HG03095 (cell line): ENCODE results near the gene FBXO8.
"Not testable (repeated sequence)": the region's sequence is repeated elsewhere in the genome, so short reads cannot be mapped to it uniquely, and the experiment has no call there.

Source experiments
- ATAC-seq: cut with Tn5 transposase; IDR thresholded peaks from one replicate; pipeline ENCODE4 v1.9.1; 2021; ENCODE audit warnings: moderate library complexity; ENCODE audit not compliant: unreplicated experiment

Gene FBXO8

GRCh38 chr4:174284487-174284886, 1.0 kb upstream of the FBXO8 start:
- no peak for ATAC-seq

GRCh38 chr4:174282836-174283506, 496 bp downstream of the FBXO8 start:
- ATAC-seq = peak; percentile 99

- no peak for ATAC-seq
Measured at GRCh38 chr4:174281901-174282300, 1.6 kb downstream of the FBXO8 start.

GRCh38 chr4:174281182-174281737, 2.2 kb downstream of the FBXO8 start:
- no peak for ATAC-seq

GRCh38 chr4:174279433-174280155, 3.9 kb downstream of the FBXO8 start:
- no peak for ATAC-seq

- ATAC-seq = no peak
Measured at GRCh38 chr4:174278467-174278866, 5.0 kb downstream of the FBXO8 start.

GRCh38 chr4:174277433-174277832, 6.0 kb downstream of the FBXO8 start:
- ATAC-seq = no peak

- ATAC-seq = no peak
Measured at GRCh38 chr4:174275101-174275500, 8.4 kb downstream of the FBXO8 start.

GRCh38 chr4:174274436-174274835, 9.0 kb downstream of the FBXO8 start:
- ATAC-seq = no peak

- ATAC-seq = no peak
Measured at GRCh38 chr4:174273930-174274329, 9.5 kb downstream of the FBXO8 start.

GRCh38 chr4:174266416-174266815, 17.1 kb downstream of the FBXO8 start:
- no peak for ATAC-seq

- ATAC-seq = no peak
Measured at GRCh38 chr4:174265916-174266315, 17.6 kb downstream of the FBXO8 start.

- ATAC-seq = no peak
Measured at GRCh38 chr4:174263445-174263736, 20.1 kb downstream of the FBXO8 start.

GRCh38 chr4:174262624-174263444, 20.6 kb downstream of the FBXO8 start:
- ATAC-seq = no peak

GRCh38 chr4:174261432-174261831, 22.0 kb downstream of the FBXO8 start:
- ATAC-seq = not testable (repeated sequence)

- peak; percentile 63 for ATAC-seq
Measured at GRCh38 chr4:174260099-174260498, 23.4 kb downstream of the FBXO8 start.

- no peak for ATAC-seq
Measured at GRCh38 chr4:174259580-174259979, 23.9 kb downstream of the FBXO8 start.

- ATAC-seq = no peak
Measured at GRCh38 chr4:174256277-174256713, 27.2 kb downstream of the FBXO8 start.

GRCh38 chr4:174255786-174256185, 27.7 kb downstream of the FBXO8 start:
- no peak for ATAC-seq

- ATAC-seq = no peak
Measured at GRCh38 chr4:174255374-174255773, 28.1 kb downstream of the FBXO8 start.

GRCh38 chr4:174254613-174255012, 28.9 kb downstream of the FBXO8 start:
- no peak for ATAC-seq

GRCh38 chr4:174252412-174252811, 31.1 kb downstream of the FBXO8 start:
- no peak for ATAC-seq
